SK-N-SH (cell line): ENCODE results near the gene CD22. TPM values are rescaled to one million over a fixed set of nuclear protein-coding genes. Genes with fewer than 3 reads are reported as not detected.

ENCODE experiments used
- CTCF ChIA-PET: fragments of 300-600, 350-600 bp; formaldehyde crosslinking; extraction: SDS; loops from one replicate; lab custom pipeline; 2021; lab: Yijun Ruan, JAX
- POLR2A ChIA-PET: fragments of 350-600 bp; sonication (Branson Sonifier 250); formaldehyde crosslinking; extraction: SDS; loops from one replicate; lab custom pipeline; 2020; ENCODE audit warnings: antibody characterized with exemption, inconsistent platforms; lab: Yijun Ruan, JAX
- DNase-seq: peaks from one replicate; pipeline ENCODE4 v3.0.0; 2012
- H2AFZ ChIP-seq: fragments of 200-600 bp; sonication (generic); 2 replicates; pipeline ENCODE4 v1.8.1; 2016; ENCODE audit warnings: antibody characterized with exemption, mild to moderate bottlenecking, low read depth
- H3F3A ChIP-seq: fragments of 200-600 bp; sonication (generic); replicated peaks from 2 replicates; pipeline ENCODE3; 2016; ENCODE audit warnings: antibody characterized with exemption, mild to moderate bottlenecking; ENCODE audit not compliant: insufficient read depth
- H3K27ac ChIP-seq, 2 experiments: fragments of 200-500 bp in 1 of 2; fragments of 200-600 bp in 1 of 2; sonication (Bioruptor generic) in 1 of 2; sonication (generic), shearing (Covaris generic) in 1 of 2; 2 replicates each; pipeline versions ENCODE4 v1.5.1 to v1.6.1; 2014 to 2016; ENCODE audit warnings: low read depth in 2 of 2, inconsistent platforms in 1 of 2, low read length in 1 of 2, mild to moderate bottlenecking in 1 of 2, mixed read lengths in 1 of 2
- H3K27me3 ChIP-seq: fragments of 200-600 bp; sonication (generic), shearing (Covaris generic); 2 replicates; pipeline ENCODE4 v1.6.1; 2016; ENCODE audit warnings: mixed run types; ENCODE audit not compliant: insufficient read depth
- H3K36me3 ChIP-seq, 2 experiments: fragments of 200-500 bp in 1 of 2; fragments of 200-600 bp in 1 of 2; sonication (Bioruptor generic) in 1 of 2; sonication (generic) in 1 of 2; replicated peaks in 1 of 2; 2 replicates each; pipeline versions ENCODE3 to v1.5.1; 2014 to 2016; ENCODE audit warnings: low read length in 1 of 2, mild to moderate bottlenecking in 1 of 2; ENCODE audit not compliant: insufficient read depth in 2 of 2, control insufficient read depth in 1 of 2
- H3K4me1 ChIP-seq, 2 experiments: fragments of 200-500 bp in 1 of 2; fragments of 200-600 bp in 1 of 2; sonication (Bioruptor generic) in 1 of 2; sonication (generic), shearing (Covaris generic) in 1 of 2; 2 replicates each; pipeline versions ENCODE4 v1.5.1 to v1.6.1; 2014 to 2016; ENCODE audit warnings: low read depth in 1 of 2, low read length in 1 of 2, mixed run types in 1 of 2; ENCODE audit not compliant: insufficient read depth in 2 of 2, control insufficient read depth in 1 of 2
- H3K4me2 ChIP-seq: fragments of 200-600 bp; sonication (generic), shearing (Covaris generic); 2 replicates; pipeline ENCODE4 v1.6.1; 2017; ENCODE audit warnings: mixed run types
- H3K4me3 ChIP-seq, 2 experiments: fragments of 200-500 bp in 1 of 2; fragments of 200-600 bp in 1 of 2; sonication (Bioruptor generic) in 1 of 2; sonication (generic), shearing (Covaris generic) in 1 of 2; 2 replicates each; pipeline versions ENCODE4 v1.5.1 to v1.8.1; 2014 to 2016; ENCODE audit warnings: low read depth in 2 of 2, inconsistent platforms in 1 of 2, low read length in 1 of 2, mild to moderate bottlenecking in 1 of 2, mixed read lengths in 1 of 2, moderate library complexity in 1 of 2
- H3K79me2 ChIP-seq: fragments of 200-600 bp; sonication (generic); 2 replicates; pipeline ENCODE4 v1.8.1; 2017; ENCODE audit warnings: mild to moderate bottlenecking; ENCODE audit not compliant: insufficient read depth
- H3K9ac ChIP-seq: fragments of 200-600 bp; sonication (generic); 2 replicates; pipeline ENCODE4 v1.6.1; 2017; ENCODE audit warnings: mixed run types
- H3K9me2 ChIP-seq: fragments of 200-600 bp; sonication (generic); 2 replicates; pipeline ENCODE4 v1.6.1; 2017; ENCODE audit warnings: mixed run types
- H3K9me3 ChIP-seq: fragments of 200-600 bp; sonication (generic); 2 replicates; pipeline ENCODE4 v1.6.1; 2017; ENCODE audit warnings: mixed run types, mild to moderate bottlenecking, moderate library complexity
- H4K20me1 ChIP-seq: fragments of 200-600 bp; sonication (generic); 2 replicates; pipeline ENCODE4 v1.6.1; 2017; ENCODE audit warnings: mild to moderate bottlenecking, mixed run types; ENCODE audit not compliant: insufficient read depth
- GABPA ChIP-seq: IDR thresholded peaks from 2 replicates; pipeline ENCODE4 v1.4.0; 2012; ENCODE audit warnings: low read depth, mild to moderate bottlenecking
- MXI1 ChIP-seq: IDR thresholded peaks from 2 replicates; pipeline ENCODE4 v1.6.1; 2012; ENCODE audit warnings: mild to moderate bottlenecking, low read depth, low read length, improper control_type of control experiment
- NFIC ChIP-seq: IDR thresholded peaks from 2 replicates; pipeline ENCODE4 v1.4.0; 2012; ENCODE audit warnings: borderline replicate concordance
- POLR2AphosphoS5 ChIP-seq: IDR thresholded peaks from 2 replicates; pipeline ENCODE4 v1.6.1; 2012; ENCODE audit warnings: low read depth, low read length
- SMC3 ChIP-seq: IDR thresholded peaks from 2 replicates; pipeline ENCODE4 v1.6.1; 2012; ENCODE audit warnings: low read depth, low read length, improper control_type of control experiment
- TAF1 ChIP-seq: IDR thresholded peaks from 2 replicates; pipeline ENCODE4 v1.6.1; 2012; ENCODE audit warnings: low read depth, mild to moderate bottlenecking, low read length, moderate library complexity, borderline replicate concordance
- WGBS: methylation state at CpG from one replicate; pipeline ENCODE4 v1.1.6; 2017; ENCODE audit warnings: low lambda C conversion rate; 5-methylcytosine and 5-hydroxymethylcytosine counted together
- polyA plus RNA-seq, 3 experiments: library from polyadenylated mRNA; depleted of rRNA; stranded (reverse); fragments of >200 nt; gene quantifications; 2 replicates each; pipeline ENCODE4 v1.2.3, GENCODE V29; 2012
- TF ChIP-seq, protein P1 (sequence below): fragments of 200-600 bp; sonication (generic); IDR thresholded peaks from 2 replicates; pipeline ENCODE4 v1.6.1; 2017; ENCODE audit warnings: antibody characterized with exemption, mild to moderate bottlenecking, moderate library complexity

The CD22 gene
- polyA plus RNA-seq, 1 of the 3 experiments (the other 2 are of a cell fraction) = 0.18 TPM

DNA sequence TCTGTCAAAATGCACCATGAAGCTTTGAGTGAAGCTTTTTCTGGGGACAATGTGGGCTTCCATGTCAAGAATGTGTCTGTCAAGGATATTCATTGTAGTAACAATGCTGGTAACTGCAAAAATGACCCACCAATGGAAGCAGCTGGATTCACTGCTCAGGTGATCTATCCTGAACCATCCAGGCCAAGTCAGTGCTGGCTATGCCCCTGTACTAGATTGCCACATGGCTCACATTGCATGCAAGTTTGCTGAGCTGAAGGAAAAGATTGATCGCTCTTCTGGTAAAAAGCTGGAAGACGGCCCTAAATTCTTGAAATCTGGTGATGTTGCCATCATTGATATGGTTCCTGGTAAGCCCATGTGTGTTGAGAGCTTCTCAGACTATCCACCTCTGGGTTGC lies 54.5 kb downstream of the CD22 start:
- CTCF ChIA-PET = no interaction called here

DNA sequence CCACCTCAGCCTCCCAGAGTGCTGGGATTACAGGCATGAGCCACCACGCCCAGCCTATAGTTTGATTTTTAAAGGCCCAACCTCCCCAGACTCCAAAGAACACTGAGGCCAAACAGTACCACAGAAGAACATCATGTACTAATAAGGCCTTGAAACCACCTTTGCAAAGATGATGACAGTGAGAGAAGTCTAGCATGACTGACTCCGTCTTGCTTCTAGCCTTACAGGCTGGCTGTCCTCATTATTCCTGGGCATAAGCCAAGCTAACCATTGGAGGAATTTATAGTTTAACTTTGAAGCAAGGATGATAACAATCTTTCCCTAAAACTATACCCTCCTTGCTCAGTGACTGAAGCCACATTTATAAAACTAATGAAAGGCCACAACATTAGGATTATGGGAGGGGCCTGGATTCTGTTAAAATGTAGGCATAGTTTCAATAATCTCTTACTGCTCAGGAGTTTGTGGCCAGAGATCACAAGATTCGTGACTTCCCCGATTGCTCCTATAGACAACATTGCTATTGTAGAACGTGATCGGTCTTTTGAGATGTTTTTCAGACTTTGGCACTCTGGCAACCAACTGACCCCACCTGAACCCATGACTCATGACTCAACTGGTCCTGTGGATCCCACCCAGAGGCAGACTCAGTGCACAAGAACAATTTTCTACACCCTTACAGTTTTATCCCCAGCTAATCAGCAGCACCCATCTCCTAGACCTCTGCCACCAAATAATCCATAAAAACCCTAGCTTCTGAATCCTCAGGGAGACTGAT lies 59.5 kb downstream of the CD22 start:
- CTCF ChIA-PET = interaction anchor here (1.0 to 1.6 kb wide), 2 partner anchors 36 to 122 kb away, joined by 3 to 4 read pairs; no protein-coding TSS in a partner anchor

More for the DNA sequence above, 54.5 kb downstream of the CD22 start:
- Histone ChIP-seq H2AFZ (no peak overlapping the region), H3K36me3 (no peaks in the 10 kb centered on the region), H4K20me1 (no peaks in the 10 kb centered on the region), H3K4me1 (no peaks in the 10 kb centered on the region), H3K27ac (no peak overlapping the region)
- 24% methylated on average over 2 of the region's 2 CpGs for WGBS
- DNase-seq = no peak
- TF ChIP-seq, protein P1, sequence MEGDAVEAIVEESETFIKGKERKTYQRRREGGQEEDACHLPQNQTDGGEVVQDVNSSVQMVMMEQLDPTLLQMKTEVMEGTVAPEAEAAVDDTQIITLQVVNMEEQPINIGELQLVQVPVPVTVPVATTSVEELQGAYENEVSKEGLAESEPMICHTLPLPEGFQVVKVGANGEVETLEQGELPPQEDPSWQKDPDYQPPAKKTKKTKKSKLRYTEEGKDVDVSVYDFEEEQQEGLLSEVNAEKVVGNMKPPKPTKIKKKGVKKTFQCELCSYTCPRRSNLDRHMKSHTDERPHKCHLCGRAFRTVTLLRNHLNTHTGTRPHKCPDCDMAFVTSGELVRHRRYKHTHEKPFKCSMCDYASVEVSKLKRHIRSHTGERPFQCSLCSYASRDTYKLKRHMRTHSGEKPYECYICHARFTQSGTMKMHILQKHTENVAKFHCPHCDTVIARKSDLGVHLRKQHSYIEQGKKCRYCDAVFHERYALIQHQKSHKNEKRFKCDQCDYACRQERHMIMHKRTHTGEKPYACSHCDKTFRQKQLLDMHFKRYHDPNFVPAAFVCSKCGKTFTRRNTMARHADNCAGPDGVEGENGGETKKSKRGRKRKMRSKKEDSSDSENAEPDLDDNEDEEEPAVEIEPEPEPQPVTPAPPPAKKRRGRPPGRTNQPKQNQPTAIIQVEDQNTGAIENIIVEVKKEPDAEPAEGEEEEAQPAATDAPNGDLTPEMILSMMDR = no peak
- TF ChIP-seq GABPA = no peak
- TF ChIP-seq, all 33 proteins: peak for 0
- POLR2A ChIA-PET = no interaction called here
- 0 out of 2 replicates have a peak, but pooled peaks cover 8% of the 10 kb centered on the region for H3K27me3 ChIP-seq
- no peak overlapping the region for H3K9ac ChIP-seq
- H3K4me2 ChIP-seq = no peak overlapping the region
- H3K9me2 ChIP-seq = no peaks in the 10 kb centered on the region
- no peaks in the 10 kb centered on the region for H3K79me2 ChIP-seq
- no peaks in the 10 kb centered on the region for H3F3A ChIP-seq
- peaks cover 13% of the 10 kb centered on the region; the same call in 1 of the 2 replicates for H3K9me3 ChIP-seq
- H3K4me3 ChIP-seq = no peak overlapping the region

More for the DNA sequence above, 59.5 kb downstream of the CD22 start:
- no peaks in the 10 kb centered on the region for H3F3A ChIP-seq
- no peak overlapping the region for H3K9ac ChIP-seq
- H4K20me1 ChIP-seq = no peaks in the 10 kb centered on the region
- no peaks in the 10 kb centered on the region for H3K79me2 ChIP-seq
- H2AFZ ChIP-seq = no peak overlapping the region
- TF ChIP-seq POLR2AphosphoS5 (no peak), NFIC (no peak), MXI1 (no peak), SMC3 (no peak), TAF1 (no peak), GABPA (no peak)
- TF ChIP-seq, protein P1 = no peak
- no peaks in the 10 kb centered on the region for H3K36me3 ChIP-seq
- no peak overlapping the region for H3K27ac ChIP-seq
- peaks cover 13% of the 10 kb centered on the region; the same call in 1 of the 2 replicates for H3K9me3 ChIP-seq
- DNase-seq = no peak
- H3K9me2 ChIP-seq = no peaks in the 10 kb centered on the region
- H3K4me3 ChIP-seq = no peak overlapping the region
- no peak overlapping the region for H3K4me2 ChIP-seq
- H3K27me3 ChIP-seq = no peaks in the 10 kb centered on the region
- POLR2A ChIA-PET = no interaction called here
- no peaks in the 10 kb centered on the region for H3K4me1 ChIP-seq
- 20% methylated on average over 6 of the region's 6 CpGs for WGBS
